ENCODE results near the gene BRAT1.

DNA sequence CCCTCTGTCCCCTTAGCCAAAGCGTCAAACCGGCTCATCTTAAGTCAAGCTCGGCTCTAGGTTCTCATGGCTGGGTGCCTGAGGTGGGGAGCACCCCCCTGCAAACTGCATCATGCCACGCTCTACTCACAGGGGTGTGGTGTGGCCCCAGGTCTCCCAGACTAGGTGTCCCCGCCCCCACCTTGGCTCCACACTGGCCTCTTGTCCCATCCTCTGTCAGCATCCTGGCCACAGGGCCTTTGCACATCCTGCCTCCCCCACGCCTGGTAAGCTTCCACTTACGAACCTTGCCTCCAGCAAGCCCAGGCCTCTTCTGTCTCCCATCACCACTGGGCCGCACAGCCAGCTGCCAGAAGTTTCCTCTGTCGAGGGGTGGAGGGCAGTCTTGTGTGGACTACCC lies 58.9 kb downstream of the BRAT1 start:
- no peak for TF ChIP-seq POLR2AphosphoS5 (IDR thresholded peaks at IDR 0.05; ENCODE audit: borderline replicate concordance, low read depth, low read length)
- no peak for TF ChIP-seq EZH2 (IDR thresholded peaks at IDR 0.05)
